Endothelial cell (in vitro differentiated cells): ENCODE results near the gene KCNK18. TPM values are rescaled to one million over a fixed set of nuclear protein-coding genes. Genes with fewer than 3 reads are reported as not detected.

ENCODE experiments used
- DNase-seq: peaks from one replicate; pipeline ENCODE4 v3.0.0; 2021; ENCODE audit warnings: low spot score
- H3K27ac Mint-ChIP-seq: one replicate; pipeline ENCODE4 v1.8.0; 2021; ENCODE audit warnings: mixed read lengths, inconsistent platforms; ENCODE audit not compliant: unreplicated experiment
- H3K27me3 Mint-ChIP-seq: one replicate; pipeline ENCODE4 v1.8.0; 2021; ENCODE audit warnings: mild to moderate bottlenecking, moderate library complexity, mixed read lengths, inconsistent platforms; ENCODE audit not compliant: unreplicated experiment
- H3K36me3 Mint-ChIP-seq: one replicate; pipeline ENCODE4 v1.8.0; 2021; ENCODE audit warnings: mild to moderate bottlenecking, low read depth, mixed read lengths, inconsistent platforms; ENCODE audit not compliant: unreplicated experiment
- H3K4me1 Mint-ChIP-seq: one replicate; pipeline ENCODE4 v1.8.0; 2021; ENCODE audit warnings: mild to moderate bottlenecking, mixed read lengths, inconsistent platforms; ENCODE audit not compliant: unreplicated experiment
- H3K4me3 Mint-ChIP-seq: one replicate; pipeline ENCODE4 v1.8.0; 2021; ENCODE audit warnings: mild to moderate bottlenecking, mixed read lengths, inconsistent platforms; ENCODE audit not compliant: unreplicated experiment
- H3K9me3 Mint-ChIP-seq: one replicate; pipeline ENCODE4 v1.8.0; 2021; ENCODE audit warnings: mixed read lengths, inconsistent platforms; ENCODE audit not compliant: unreplicated experiment
- total RNA-seq: library from RNA; stranded (reverse); fragmentation: NEBNext Ultra II Directional; extraction: Animal tissue kit (Norgen Biotek cat#: 25700); gene quantifications from one replicate; pipeline ENCODE4 v1.2.1, GENCODE V29; 2021; ENCODE audit not compliant: unreplicated experiment
- TF ChIP-seq, protein P1 (sequence below): fragments of 200-600 bp; sonication (generic); IDR thresholded peaks from one replicate; pipeline ENCODE4 v1.5.0; 2021; ENCODE audit warnings: antibody characterized with exemption; ENCODE audit not compliant: unreplicated experiment

The KCNK18 gene
- total RNA-seq, 1 donor from 2014 or later = 0.31 TPM

DNA sequence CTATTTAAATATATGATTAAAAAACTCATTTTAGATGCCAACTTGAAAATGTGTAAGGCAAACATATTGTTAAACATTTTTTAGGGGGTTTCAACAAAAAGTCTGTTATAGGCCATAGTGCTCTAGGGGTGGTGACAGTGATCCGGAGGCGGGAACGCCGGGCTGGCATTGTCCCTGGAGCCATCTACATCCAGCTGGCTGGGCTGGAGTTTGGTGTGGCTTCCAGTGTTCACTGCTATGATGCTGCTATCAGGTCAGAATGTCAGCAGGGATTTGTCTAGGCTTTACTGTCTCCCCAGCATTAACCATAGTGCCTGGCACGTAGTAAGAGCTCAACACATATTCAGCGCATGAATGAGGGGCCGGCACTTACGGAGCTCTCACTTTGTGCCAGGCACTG lies 41.8 kb downstream of the KCNK18 start:
- H3K27ac Mint-ChIP-seq = peak overlapping the region; percentile 63
- TF ChIP-seq, protein P1, sequence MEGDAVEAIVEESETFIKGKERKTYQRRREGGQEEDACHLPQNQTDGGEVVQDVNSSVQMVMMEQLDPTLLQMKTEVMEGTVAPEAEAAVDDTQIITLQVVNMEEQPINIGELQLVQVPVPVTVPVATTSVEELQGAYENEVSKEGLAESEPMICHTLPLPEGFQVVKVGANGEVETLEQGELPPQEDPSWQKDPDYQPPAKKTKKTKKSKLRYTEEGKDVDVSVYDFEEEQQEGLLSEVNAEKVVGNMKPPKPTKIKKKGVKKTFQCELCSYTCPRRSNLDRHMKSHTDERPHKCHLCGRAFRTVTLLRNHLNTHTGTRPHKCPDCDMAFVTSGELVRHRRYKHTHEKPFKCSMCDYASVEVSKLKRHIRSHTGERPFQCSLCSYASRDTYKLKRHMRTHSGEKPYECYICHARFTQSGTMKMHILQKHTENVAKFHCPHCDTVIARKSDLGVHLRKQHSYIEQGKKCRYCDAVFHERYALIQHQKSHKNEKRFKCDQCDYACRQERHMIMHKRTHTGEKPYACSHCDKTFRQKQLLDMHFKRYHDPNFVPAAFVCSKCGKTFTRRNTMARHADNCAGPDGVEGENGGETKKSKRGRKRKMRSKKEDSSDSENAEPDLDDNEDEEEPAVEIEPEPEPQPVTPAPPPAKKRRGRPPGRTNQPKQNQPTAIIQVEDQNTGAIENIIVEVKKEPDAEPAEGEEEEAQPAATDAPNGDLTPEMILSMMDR = no peak
- peaks cover 10% of the 10 kb centered on the region for H3K27me3 Mint-ChIP-seq

DNA sequence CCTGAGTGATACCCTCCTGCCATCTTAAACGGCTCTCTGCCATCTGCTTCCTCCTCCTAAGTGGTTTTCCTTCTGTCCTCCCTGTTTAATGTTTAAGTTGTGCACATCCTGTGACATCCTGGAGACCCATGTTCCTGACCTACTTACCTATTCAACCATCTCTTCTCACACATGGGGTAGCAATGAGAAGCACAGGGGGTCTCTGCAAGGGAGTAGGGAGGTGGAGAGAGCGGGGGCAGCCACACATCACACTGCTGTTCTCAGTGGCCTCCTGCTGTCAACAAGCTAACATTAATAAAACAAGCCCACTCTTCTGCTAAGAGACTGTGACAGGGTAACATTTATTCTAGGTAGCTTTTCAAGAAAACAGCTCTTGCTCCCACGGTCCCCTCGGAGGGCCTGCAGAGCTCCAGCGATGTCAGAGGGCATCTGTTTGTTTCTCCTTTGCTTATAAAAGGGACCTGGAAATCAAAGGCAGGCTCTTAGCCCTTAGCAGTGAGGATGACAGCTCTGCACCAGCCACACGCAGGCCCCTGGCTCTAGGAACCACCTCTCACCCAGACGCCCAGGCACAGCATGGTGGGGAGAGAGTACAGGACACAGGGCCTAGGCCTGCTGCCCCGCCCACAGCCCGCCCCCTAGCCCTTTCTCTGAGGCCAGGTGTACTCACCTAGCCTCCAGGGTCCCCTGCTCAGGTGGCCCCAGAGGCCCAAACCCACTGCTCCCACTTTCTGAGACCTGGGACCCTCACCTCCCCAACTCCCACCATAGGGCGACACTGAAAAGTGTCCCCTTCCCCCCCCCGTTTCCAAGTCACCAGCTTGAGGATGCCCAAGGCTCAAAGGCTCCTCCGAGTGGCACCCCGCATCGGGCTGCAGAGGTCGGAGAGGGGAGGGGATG lies 42.7 kb downstream of the KCNK18 start:
- no peaks in the 10 kb centered on the region for H3K9me3 Mint-ChIP-seq
- peaks cover 4% of the 10 kb centered on the region for H3K4me1 Mint-ChIP-seq
- H3K4me3 Mint-ChIP-seq = no peak overlapping the region
- TF ChIP-seq, protein P1 = no peak
- no peak for DNase-seq
- H3K27me3 Mint-ChIP-seq = peaks cover 10% of the 10 kb centered on the region
- H3K36me3 Mint-ChIP-seq = peaks cover 4% of the 10 kb centered on the region
- no peak overlapping the region for H3K27ac Mint-ChIP-seq

More for the DNA sequence above, 41.8 kb downstream of the KCNK18 start:
- Mint-ChIP-seq H3K9me3 (no peaks in the 10 kb centered on the region), H3K4me3 (no peak overlapping the region), H3K36me3 (peaks cover 4% of the 10 kb centered on the region), H3K4me1 (peaks cover 4% of the 10 kb centered on the region)
- DNase-seq = no peak

DNA sequence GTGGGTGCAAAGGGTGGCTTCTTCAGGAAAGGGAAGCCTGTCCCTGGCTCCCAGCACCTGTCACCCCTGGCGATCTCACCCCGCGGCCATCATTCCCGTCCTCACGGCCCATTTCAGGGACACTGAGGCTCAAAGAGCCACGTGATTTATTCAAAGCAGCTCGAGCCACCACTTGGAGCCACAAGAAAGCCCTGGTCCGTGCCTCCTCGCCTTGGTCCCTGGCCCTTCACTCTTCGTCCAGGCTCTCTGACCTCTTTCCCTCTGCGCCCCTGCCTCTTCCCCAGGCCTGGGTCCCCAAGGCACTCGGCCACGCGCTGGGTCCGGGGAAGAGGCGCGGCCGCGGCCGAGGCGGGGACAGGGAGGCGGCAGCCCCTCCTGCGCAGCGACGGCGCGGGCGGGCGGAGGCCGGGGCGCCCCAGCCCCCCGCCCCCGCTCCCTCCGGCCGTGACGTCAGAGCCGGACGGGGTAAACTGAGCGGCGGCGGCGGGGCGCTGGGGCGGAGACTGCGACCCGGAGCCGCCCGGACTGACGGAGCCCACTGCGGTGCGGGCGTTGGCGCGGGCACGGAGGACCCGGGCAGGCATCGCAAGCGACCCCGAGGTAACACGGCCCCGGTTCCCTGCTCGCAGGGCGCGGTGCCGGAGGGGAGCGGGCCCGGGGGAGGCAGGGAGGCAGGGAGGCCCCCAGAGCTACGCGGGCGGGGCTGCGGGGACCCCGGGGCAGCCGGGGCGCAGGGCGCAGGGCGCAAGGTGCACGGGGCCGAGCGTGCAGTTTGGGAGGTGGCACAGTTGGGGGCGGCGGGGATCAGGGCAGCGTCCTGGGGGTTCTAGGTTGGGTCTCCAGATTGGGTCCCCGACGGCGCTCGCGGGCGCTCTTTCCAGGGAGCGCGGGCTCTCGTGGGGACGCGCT lies 43.6 kb downstream of the KCNK18 start, which contains the start of gene SLC18A2:
Gene SLC18A2, plus strand, starts transcription at position 494 of the 909 bp plus-strand sequence. CDS start 580 bp downstream, outside the sequence.
- peak within 1 kb of the TSS; percentile 70 for H3K27ac Mint-ChIP-seq
- no peak for DNase-seq
- TF ChIP-seq, protein P1 = no peak
- peaks cover 4% of the 10 kb centered on the region for H3K4me1 Mint-ChIP-seq
- no peaks in the 10 kb centered on the region for H3K9me3 Mint-ChIP-seq
- peaks cover 4% of the 10 kb centered on the region for H3K36me3 Mint-ChIP-seq
- peaks cover 10% of the 10 kb centered on the region for H3K27me3 Mint-ChIP-seq
- peak within 1 kb of the TSS; percentile 84 for H3K4me3 Mint-ChIP-seq

DNA sequence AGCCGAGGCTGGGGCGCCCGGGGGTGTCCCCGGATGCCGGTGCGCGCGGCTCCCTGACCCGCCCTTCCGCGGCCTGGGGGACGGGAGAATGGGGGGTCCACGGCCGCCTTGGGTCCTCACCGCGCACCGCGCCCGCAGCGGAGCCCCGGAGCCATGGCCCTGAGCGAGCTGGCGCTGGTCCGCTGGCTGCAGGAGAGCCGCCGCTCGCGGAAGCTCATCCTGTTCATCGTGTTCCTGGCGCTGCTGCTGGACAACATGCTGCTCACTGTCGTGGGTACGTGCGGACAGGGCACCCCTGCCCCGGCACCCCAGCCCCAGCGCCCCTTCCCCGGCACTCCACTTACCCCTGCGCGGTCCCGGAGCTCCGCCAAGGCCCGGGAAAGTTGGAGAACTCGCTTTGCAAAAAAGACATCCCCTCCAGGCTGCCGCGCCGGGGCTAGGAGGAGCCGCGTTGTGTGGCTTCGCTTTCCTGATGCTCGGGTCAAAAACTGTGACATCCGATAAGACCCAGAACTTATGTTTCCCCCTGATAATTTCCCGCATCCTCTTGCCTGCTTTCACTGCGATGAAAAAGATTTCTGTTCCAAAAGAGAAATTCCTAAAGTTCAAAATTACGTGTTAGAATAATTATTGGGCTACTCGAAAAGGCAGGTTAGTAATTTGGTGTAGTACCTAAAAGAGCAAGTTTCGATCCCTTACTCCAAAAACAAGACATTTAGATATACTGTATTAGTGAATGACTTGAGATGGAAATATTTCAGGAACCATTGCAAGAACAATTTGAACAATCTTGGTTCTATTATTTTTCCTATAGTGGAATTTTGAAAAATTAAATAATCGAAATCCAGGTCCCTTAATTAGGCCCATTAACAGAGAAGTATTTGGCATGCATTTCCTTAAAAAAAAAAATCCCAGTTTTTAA lies 44.5 kb downstream of the KCNK18 start:
- peaks cover 4% of the 10 kb centered on the region for H3K36me3 Mint-ChIP-seq
- peak overlapping the region; percentile 70 for H3K27ac Mint-ChIP-seq
- peak overlapping the region; percentile 84 for H3K4me3 Mint-ChIP-seq
- TF ChIP-seq, protein P1 = no peak
- DNase-seq = peak; percentile 48
- peaks cover 4% of the 10 kb centered on the region for H3K4me1 Mint-ChIP-seq
- no peaks in the 10 kb centered on the region for H3K9me3 Mint-ChIP-seq
- peaks cover 10% of the 10 kb centered on the region for H3K27me3 Mint-ChIP-seq
